Activated B cell treated with CpG ODN at 0.5 μM for 24 hours (primary cell): ENCODE results near the gene WBP2NL. TPM values are rescaled to one million over a fixed set of nuclear protein-coding genes. Genes with fewer than 3 reads are reported as not detected.
A peak's percentile ranks its signal among the peaks of the same experiment; 100 is the strongest.

Source experiments
- ATAC-seq: fragments of 200-7000 bp; cut with Tn5 transposase; one replicate; pipeline ENCODE4 v1.10.0; 2021; ENCODE audit warnings: low read depth, mild to moderate bottlenecking, moderate library complexity
- CTCF ChIA-PET: fragments of 350-600 bp; sonication (Branson Sonifier 250); formaldehyde crosslinking; loops from one replicate; lab custom pipeline; 2021; ENCODE audit warnings: antibody characterized with exemption; lab: Charles Lee
- POLR2A ChIA-PET: fragments of 350-600 bp; sonication (Branson Sonifier 250); formaldehyde crosslinking; loops from one replicate; lab custom pipeline; 2021; ENCODE audit warnings: antibody characterized with exemption; lab: Charles Lee
- DNase-seq: peaks from one replicate; pipeline ENCODE4 v3.0.0; 2022
- H3K27ac Mint-ChIP-seq: one replicate; pipeline ENCODE4 v1.8.0; 2020; ENCODE audit warnings: mixed read lengths
- H3K27me3 Mint-ChIP-seq: one replicate; pipeline ENCODE4 v1.8.0; 2021; ENCODE audit warnings: mixed read lengths
- H3K36me3 Mint-ChIP-seq: one replicate; pipeline ENCODE4 v1.8.0; 2021; ENCODE audit warnings: low read depth, mixed read lengths
- H3K4me1 Mint-ChIP-seq: one replicate; pipeline ENCODE4 v1.8.0; 2021; ENCODE audit warnings: mixed read lengths
- H3K4me3 Mint-ChIP-seq: one replicate; pipeline ENCODE4 v1.8.0; 2020; ENCODE audit warnings: mild to moderate bottlenecking, mixed read lengths
- H3K9me3 Mint-ChIP-seq: one replicate; pipeline ENCODE4 v1.8.0; 2020; ENCODE audit warnings: mixed read lengths
- intact Hi-C: fragments of 100-400 bp; cut with micrococcal nuclease; formaldehyde crosslinking; loops from one replicate; pipeline ENCODE4 v1.15.1; 2024
- total RNA-seq: library from RNA; stranded (reverse); gene quantifications from 2 replicates; pipeline ENCODE4 v1.2.3, GENCODE V29; 2022
- TF ChIP-seq, protein P1 (sequence below): fragments of 200-600 bp; IDR thresholded peaks from one replicate; pipeline ENCODE4 v1.8.0; 2022; ENCODE audit warnings: antibody characterized with exemption, mild to moderate bottlenecking

The WBP2NL gene
- total RNA-seq, 1 donor from 2014 or later: 7.8 TPM

DNA sequence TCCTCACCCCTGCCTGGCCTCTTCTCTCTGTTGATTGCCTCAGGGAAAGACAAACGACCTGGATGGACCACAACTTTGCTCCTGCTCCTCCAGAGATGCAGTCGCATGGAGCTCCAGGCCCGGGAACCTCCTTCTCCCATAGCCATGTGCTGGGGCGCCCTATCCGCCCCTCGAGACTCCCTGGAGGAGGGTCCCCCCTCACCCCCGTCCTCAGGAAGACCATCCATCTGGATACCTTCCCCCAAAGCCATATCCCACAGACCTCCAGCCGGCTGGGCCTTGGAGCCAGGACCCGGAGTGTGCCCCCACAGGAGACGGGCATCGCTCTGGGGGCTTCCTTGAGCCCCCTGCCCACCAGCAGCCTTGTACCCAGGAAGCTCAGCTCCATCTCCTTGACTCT, 27.2 kb upstream of the WBP2NL start:
- H3K36me3 Mint-ChIP-seq: no peaks in the 10 kb centered on the region
- CTCF ChIA-PET: interaction anchor here (1.3 kb wide), 1 partner anchor 141 kb away, joined by 4 read pairs; no protein-coding TSS in a partner anchor
- no peak overlapping the region for H3K27ac Mint-ChIP-seq
- no peaks in the 10 kb centered on the region for H3K9me3 Mint-ChIP-seq
- intact Hi-C loops: no loop called here
- no peak for DNase-seq
- POLR2A ChIA-PET: interaction anchor here (1.1 kb wide), 1 partner anchor 108 kb away, joined by 3 read pairs; the partner anchor contains the start of gene SMDT1
- no peak for ATAC-seq
- no peak overlapping the region for H3K4me3 Mint-ChIP-seq
- TF ChIP-seq, protein P1, sequence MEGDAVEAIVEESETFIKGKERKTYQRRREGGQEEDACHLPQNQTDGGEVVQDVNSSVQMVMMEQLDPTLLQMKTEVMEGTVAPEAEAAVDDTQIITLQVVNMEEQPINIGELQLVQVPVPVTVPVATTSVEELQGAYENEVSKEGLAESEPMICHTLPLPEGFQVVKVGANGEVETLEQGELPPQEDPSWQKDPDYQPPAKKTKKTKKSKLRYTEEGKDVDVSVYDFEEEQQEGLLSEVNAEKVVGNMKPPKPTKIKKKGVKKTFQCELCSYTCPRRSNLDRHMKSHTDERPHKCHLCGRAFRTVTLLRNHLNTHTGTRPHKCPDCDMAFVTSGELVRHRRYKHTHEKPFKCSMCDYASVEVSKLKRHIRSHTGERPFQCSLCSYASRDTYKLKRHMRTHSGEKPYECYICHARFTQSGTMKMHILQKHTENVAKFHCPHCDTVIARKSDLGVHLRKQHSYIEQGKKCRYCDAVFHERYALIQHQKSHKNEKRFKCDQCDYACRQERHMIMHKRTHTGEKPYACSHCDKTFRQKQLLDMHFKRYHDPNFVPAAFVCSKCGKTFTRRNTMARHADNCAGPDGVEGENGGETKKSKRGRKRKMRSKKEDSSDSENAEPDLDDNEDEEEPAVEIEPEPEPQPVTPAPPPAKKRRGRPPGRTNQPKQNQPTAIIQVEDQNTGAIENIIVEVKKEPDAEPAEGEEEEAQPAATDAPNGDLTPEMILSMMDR: no peak
- peaks cover 38% of the 10 kb centered on the region for H3K27me3 Mint-ChIP-seq
- H3K4me1 Mint-ChIP-seq: peaks cover 10% of the 10 kb centered on the region

DNA sequence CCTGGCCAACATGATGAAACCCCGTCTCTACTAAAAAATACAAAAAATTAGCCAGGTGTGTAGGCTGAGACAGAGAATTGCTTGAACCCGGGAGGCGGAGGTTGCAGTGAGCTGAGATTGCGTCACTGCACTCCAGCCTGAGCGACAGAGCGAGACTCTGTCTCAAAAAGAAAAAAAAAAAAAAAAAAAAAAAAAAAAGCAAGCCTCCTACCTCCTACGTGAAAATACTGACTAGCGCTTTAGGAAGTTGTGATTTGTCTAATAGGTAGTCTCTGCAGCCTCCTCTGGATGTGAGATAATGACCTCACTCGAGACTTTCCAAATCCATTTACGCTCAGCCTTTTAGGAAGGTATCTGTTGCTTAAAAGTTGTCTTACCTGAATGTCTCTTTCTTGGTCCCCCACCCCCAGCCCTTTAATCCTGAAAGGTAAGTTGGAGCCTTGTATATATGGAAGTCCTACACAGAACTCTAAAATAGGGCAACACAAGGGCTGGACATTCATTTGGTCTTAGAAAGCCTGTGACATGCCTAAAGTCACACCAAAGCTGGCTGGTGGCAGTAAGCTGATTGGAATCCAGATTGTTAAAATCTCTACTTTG, 23.8 kb upstream of the WBP2NL start:
- ChIA-PET POLR2A (interaction anchor here (0.5 to 1.6 kb wide), 4 partner anchors 24 to 96 kb away, joined by 3 to 6 read pairs (median 4); partner anchors contain the start of genes NAGA and WBP2NL), CTCF (no interaction called here)
- Mint-ChIP-seq H3K36me3 (no peaks in the 10 kb centered on the region), H3K4me1 (peaks cover 12% of the 10 kb centered on the region), H3K27me3 (peaks cover 49% of the 10 kb centered on the region), H3K9me3 (no peaks in the 10 kb centered on the region), H3K27ac (no peak overlapping the region), H3K4me3 (no peak overlapping the region)
- intact Hi-C loops: no loop called here
- TF ChIP-seq, protein P1: no peak
- DNase-seq (no peak), ATAC-seq (peak; percentile 16)

DNA sequence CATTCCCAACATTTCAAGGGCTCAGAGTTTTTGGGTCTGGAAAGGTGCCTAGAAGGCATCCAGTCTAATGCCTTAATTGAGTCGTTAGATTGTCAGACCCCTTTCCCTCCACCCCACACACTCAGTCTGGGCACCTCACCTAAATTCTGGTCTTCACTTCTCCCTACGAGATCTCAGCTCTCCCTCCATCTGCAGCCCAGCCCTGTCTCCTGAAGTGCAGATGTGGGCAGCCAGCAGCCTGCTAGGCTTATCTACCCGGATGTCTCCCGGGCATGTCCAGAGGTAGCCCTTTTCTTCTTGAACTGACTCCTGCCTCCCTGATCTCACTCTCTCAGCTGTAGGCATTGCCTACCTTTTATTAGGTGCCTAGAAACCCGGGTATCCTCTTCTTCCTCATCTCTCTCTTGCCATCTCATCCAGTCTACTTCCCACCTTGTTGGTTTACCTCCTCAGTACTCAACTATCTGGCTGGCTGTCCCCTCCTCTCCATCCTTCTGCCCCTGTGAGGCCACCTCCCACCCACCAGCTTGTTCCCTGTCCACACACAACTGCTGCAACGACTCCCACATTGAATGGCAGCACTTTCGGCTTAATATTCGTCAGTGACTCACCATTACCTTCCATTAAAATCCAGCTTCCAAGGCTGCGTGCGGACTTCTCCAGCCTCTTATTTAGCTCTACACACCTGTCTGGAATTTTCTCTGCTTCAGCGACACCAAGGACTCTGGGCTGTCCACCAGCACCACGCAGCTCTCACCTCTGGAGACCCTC, 23.1 kb upstream of the WBP2NL start:
- Mint-ChIP-seq H3K36me3 (no peaks in the 10 kb centered on the region), H3K27ac (no peak overlapping the region), H3K27me3 (peaks cover 47% of the 10 kb centered on the region), H3K4me3 (peak overlapping the region; percentile 60), H3K4me1 (peaks cover 12% of the 10 kb centered on the region), H3K9me3 (no peaks in the 10 kb centered on the region)
- intact Hi-C loops: no loop called here
- ChIA-PET POLR2A (interaction anchor here (0.5 to 1.6 kb wide), 4 partner anchors 23 to 104 kb away, joined by 3 to 6 read pairs (median 4); partner anchors contain the start of genes SMDT1 and WBP2NL), CTCF (no interaction called here)
- ATAC-seq: no peak
- TF ChIP-seq, protein P1: no peak
- DNase-seq: no peak

DNA sequence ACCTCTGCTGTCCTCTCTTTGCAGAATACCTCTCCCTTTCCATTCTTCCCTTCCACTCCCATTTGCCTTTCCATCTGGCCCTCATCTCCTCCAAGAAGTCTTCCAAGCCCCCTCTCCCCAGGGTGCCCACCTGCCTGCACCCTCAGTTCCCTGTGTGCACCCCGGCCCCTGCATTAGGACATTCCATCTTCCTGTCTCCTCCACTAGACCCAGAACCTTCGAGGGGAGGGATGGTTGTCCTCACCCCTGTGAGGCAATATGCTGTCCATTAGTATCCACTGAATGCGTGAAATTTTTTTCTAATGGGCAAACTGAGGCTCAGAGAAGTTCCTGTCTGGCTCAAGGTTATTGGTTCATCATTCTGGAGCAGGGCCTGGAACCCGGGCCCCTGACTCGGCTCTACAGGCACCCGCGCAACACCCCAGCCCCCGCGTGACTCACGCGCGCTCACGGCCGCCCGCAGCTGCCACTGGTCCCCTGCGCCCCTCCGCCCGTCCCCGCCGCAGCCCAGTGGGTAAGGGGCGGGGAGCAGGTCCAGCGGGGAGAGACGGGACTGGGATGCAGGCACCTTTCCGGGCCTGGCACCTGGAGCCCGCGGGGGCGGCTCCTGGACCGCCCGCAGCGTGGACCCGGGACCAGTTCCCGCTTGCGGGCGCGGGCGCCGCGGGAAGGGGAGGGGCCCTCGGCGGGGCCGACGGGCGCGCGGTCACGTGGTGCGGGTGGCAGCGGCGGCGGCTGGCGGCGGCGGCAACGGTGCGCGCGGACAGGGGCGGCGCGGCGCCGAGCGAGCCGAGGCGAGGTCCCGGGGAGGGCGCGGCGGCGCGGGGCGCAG, 22.3 kb upstream of the WBP2NL start:
- H3K27ac Mint-ChIP-seq: no peak overlapping the region
- ATAC-seq (peak; percentile 75), DNase-seq (peak; percentile 60)
- H3K4me1 Mint-ChIP-seq: peaks cover 12% of the 10 kb centered on the region
- H3K9me3 Mint-ChIP-seq: no peaks in the 10 kb centered on the region
- POLR2A ChIA-PET: interaction anchor here (0.8 to 1.6 kb wide), 2 partner anchors 22 to 103 kb away, joined by 3 to 6 read pairs; partner anchors contain the start of genes SMDT1 and WBP2NL
- H3K27me3 Mint-ChIP-seq: peaks cover 44% of the 10 kb centered on the region
- H3K4me3 Mint-ChIP-seq: peak overlapping the region; percentile 49
- TF ChIP-seq, protein P1: no peak
- intact Hi-C loops: no loop called here
- CTCF ChIA-PET: no interaction called here
- no peaks in the 10 kb centered on the region for H3K36me3 Mint-ChIP-seq
